Panc1 (cell line): ENCODE data around the gene COPB2.
"Not testable (repeated sequence)": the region's sequence is repeated elsewhere in the genome, so short reads cannot be mapped to it uniquely, and the experiment has no call there.

Source experiments
- POLR2AphosphoS5 ChIP-seq: IDR thresholded peaks from 2 replicates; pipeline ENCODE4 v1.6.1; 2012; ENCODE audit warnings: mild to moderate bottlenecking, low read depth, low read length, moderate library complexity
- TCF7L2 ChIP-seq: IDR thresholded peaks from 2 replicates; pipeline ENCODE4 v1.6.1; 2011; ENCODE audit warnings: mild to moderate bottlenecking, low read depth, low read length, inconsistent platforms
- TF ChIP-seq, protein P1 (sequence below): fragments of 450-650 bp; IDR thresholded peaks from 2 replicates; pipeline ENCODE4 v1.5.1; 2017; ENCODE audit warnings: mild to moderate bottlenecking

DNA sequence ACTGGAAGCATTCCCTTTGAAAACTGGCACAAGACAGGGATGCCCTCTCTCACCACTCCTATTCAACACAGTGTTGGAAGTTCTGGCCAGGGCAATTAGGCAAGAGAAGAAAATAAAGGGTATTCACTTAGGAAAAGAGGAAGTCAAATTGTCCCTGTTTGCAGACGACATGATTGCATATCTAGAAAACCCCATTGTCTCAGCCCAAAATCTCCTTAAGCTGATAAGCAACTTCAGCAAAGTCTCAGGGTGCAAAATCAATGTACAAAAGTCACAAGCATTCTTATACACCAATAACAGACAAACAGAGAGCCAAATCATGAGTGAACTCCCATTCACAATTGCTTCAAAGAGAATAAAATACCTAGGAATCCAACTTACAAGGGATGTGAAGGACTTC is 54.8 kb downstream of the COPB2 start:
- not testable (repeated sequence) for TF ChIP-seq POLR2AphosphoS5, TCF7L2
- TF ChIP-seq, protein P1, sequence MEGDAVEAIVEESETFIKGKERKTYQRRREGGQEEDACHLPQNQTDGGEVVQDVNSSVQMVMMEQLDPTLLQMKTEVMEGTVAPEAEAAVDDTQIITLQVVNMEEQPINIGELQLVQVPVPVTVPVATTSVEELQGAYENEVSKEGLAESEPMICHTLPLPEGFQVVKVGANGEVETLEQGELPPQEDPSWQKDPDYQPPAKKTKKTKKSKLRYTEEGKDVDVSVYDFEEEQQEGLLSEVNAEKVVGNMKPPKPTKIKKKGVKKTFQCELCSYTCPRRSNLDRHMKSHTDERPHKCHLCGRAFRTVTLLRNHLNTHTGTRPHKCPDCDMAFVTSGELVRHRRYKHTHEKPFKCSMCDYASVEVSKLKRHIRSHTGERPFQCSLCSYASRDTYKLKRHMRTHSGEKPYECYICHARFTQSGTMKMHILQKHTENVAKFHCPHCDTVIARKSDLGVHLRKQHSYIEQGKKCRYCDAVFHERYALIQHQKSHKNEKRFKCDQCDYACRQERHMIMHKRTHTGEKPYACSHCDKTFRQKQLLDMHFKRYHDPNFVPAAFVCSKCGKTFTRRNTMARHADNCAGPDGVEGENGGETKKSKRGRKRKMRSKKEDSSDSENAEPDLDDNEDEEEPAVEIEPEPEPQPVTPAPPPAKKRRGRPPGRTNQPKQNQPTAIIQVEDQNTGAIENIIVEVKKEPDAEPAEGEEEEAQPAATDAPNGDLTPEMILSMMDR: not testable (repeated sequence)
